SK-N-DZ (cell line): ENCODE results near the gene DHX35.
A peak's percentile ranks its signal among the peaks of the same experiment; 100 is the strongest.

Source experiments
- DNase-seq: peaks from one replicate; pipeline ENCODE4 v3.0.0-alpha.2; 2015; ENCODE audit warnings: low spot score

DHX35 gene

GRCh38 chr20:39021748-39022147, 59.6 kb downstream of the DHX35 start:
- DNase-seq, result no peak

GRCh38 chr20:39025883-39026282, 63.7 kb downstream of the DHX35 start:
- DNase-seq, result no peak

- DNase-seq, result no peak
Observed at GRCh38 chr20:39029364-39029763, 67.2 kb downstream of the DHX35 start.

- DNase-seq, result no peak
Observed at GRCh38 chr20:39032997-39033396, 70.9 kb downstream of the DHX35 start.

- no peak for DNase-seq
Observed at GRCh38 chr20:39036011-39036410, 73.9 kb downstream of the DHX35 start.

GRCh38 chr20:39036851-39037250, 74.7 kb downstream of the DHX35 start:
- DNase-seq, result no peak

- DNase-seq, result no peak
Observed at GRCh38 chr20:39038047-39038446, 75.9 kb downstream of the DHX35 start.

GRCh38 chr20:39038495-39038894, 76.4 kb downstream of the DHX35 start:
- no peak for DNase-seq

GRCh38 chr20:39039261-39039660, 77.1 kb downstream of the DHX35 start:
- DNase-seq, result no peak

GRCh38 chr20:39040116-39040515, 78.0 kb downstream of the DHX35 start:
- DNase-seq, result no peak

- no peak for DNase-seq
Observed at GRCh38 chr20:39041067-39041466, 78.9 kb downstream of the DHX35 start.

GRCh38 chr20:39042279-39043150, 80.4 kb downstream of the DHX35 start:
- DNase-seq, result no peak

- DNase-seq, result no peak
Observed at GRCh38 chr20:39044501-39044900, 82.4 kb downstream of the DHX35 start.

GRCh38 chr20:39045676-39046075, 83.5 kb downstream of the DHX35 start:
- DNase-seq, result no peak

GRCh38 chr20:39047417-39047985, 85.4 kb downstream of the DHX35 start:
- DNase-seq, result no peak

GRCh38 chr20:39048000-39048696, 86.0 kb downstream of the DHX35 start:
- peak; percentile 86 for DNase-seq

GRCh38 chr20:39049148-39049547, 87.0 kb downstream of the DHX35 start:
- DNase-seq, result no peak

GRCh38 chr20:39049684-39050554, 87.8 kb downstream of the DHX35 start:
- DNase-seq, result peak; percentile 86

- DNase-seq, result no peak
Observed at GRCh38 chr20:39050555-39050902, 88.4 kb downstream of the DHX35 start.

- no peak for DNase-seq
Observed at GRCh38 chr20:39052676-39053075, 90.5 kb downstream of the DHX35 start.

- no peak for DNase-seq
Observed at GRCh38 chr20:39057143-39057542, 95.0 kb downstream of the DHX35 start.

- no peak for DNase-seq
Observed at GRCh38 chr20:39057911-39058310, 95.8 kb downstream of the DHX35 start.
